SW480 (cell line): ENCODE results near the gene GRID2.
"Not testable (repeated sequence)": the region's sequence is repeated elsewhere in the genome, so short reads cannot be mapped to it uniquely, and the experiment has no call there.

Experiments
- DNase-seq: peaks from one replicate; pipeline ENCODE4 v3.0.0-alpha.2; 2016; ENCODE audit warnings: low spot score

GRID2 gene

GRCh38 chr4:92305148-92305877 is 1.5 kb downstream of the GRID2 start:
- no peak for DNase-seq

GRCh38 chr4:92305878-92306520 is 2.2 kb downstream of the GRID2 start:
- DNase-seq: no peak

GRCh38 chr4:92307181-92307580 is 3.4 kb downstream of the GRID2 start:
- DNase-seq: no peak

- DNase-seq: no peak
Measured at GRCh38 chr4:92307866-92308265, 4.1 kb downstream of the GRID2 start.

- DNase-seq: no peak
Measured at GRCh38 chr4:92317047-92317446, 13.3 kb downstream of the GRID2 start.

GRCh38 chr4:92328095-92328494 is 24.3 kb downstream of the GRID2 start:
- no peak for DNase-seq

GRCh38 chr4:92333016-92333415 is 29.2 kb downstream of the GRID2 start:
- no peak for DNase-seq

GRCh38 chr4:92334716-92335350 is 31.1 kb downstream of the GRID2 start:
- no peak for DNase-seq

GRCh38 chr4:92339676-92340075 is 35.9 kb downstream of the GRID2 start:
- no peak for DNase-seq

GRCh38 chr4:92344216-92344615 is 40.5 kb downstream of the GRID2 start:
- no peak for DNase-seq

- DNase-seq: no peak
Measured at GRCh38 chr4:92346289-92346688, 42.5 kb downstream of the GRID2 start.

- DNase-seq: no peak
Measured at GRCh38 chr4:92357966-92358365, 54.2 kb downstream of the GRID2 start.

- DNase-seq: no peak
Measured at GRCh38 chr4:92359491-92359890, 55.7 kb downstream of the GRID2 start.

- no peak for DNase-seq
Measured at GRCh38 chr4:92362028-92362427, 58.3 kb downstream of the GRID2 start.

GRCh38 chr4:92368653-92369052 is 64.9 kb downstream of the GRID2 start:
- no peak for DNase-seq

GRCh38 chr4:92381616-92382015 is 77.8 kb downstream of the GRID2 start:
- DNase-seq: no peak

GRCh38 chr4:92382128-92382527 is 78.4 kb downstream of the GRID2 start:
- DNase-seq: no peak

GRCh38 chr4:92387459-92388069 is 83.8 kb downstream of the GRID2 start:
- DNase-seq: peak; percentile 42

GRCh38 chr4:92399032-92399431 is 95.3 kb downstream of the GRID2 start:
- DNase-seq: no peak

- not testable (repeated sequence) for DNase-seq
Measured at GRCh38 chr4:92403525-92403924, 99.8 kb downstream of the GRID2 start.

- no peak for DNase-seq
Measured at GRCh38 chr4:92406488-92406887, 102.7 kb downstream of the GRID2 start.

- DNase-seq: no peak
Measured at GRCh38 chr4:92421920-92422319, 118.2 kb downstream of the GRID2 start.

- DNase-seq: no peak
Measured at GRCh38 chr4:92433272-92433758, 129.5 kb downstream of the GRID2 start.
